Hepatocyte (in vitro differentiated cells): ENCODE results near the gene RASGEF1C.

Experiments
- CTCF ChIP-seq: fragments of 200-600 bp; sonication (generic); IDR thresholded peaks from 2 replicates; pipeline ENCODE4 v1.5.1; 2016; ENCODE audit warnings: antibody characterized with exemption, mild to moderate bottlenecking; ENCODE audit not compliant: poor library complexity
- EZH2 ChIP-seq: fragments of 200-600 bp; sonication (generic); IDR thresholded peaks from 2 replicates; pipeline ENCODE4 v1.6.1; 2016; ENCODE audit warnings: antibody characterized with exemption, mild to moderate bottlenecking, borderline replicate concordance

DNA sequence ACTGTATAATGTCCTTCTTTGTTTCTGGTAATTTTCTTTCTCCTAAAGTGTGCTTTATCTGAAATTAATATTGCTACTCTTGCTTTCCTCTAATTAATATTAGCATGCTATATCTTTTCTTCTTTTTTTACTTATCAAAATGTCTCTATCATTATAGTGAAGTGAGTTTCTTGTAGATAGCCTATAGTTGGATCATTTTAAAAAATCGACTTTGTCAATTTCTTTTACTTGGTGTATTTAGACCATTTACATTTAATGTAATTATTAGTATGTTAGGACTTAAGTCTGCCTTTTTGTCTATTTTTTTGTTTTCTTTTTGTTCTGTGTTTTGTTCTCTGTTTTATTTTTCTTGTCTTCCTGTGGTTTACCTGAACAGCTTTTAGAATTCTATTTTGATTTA, 102.0 kb downstream of the RASGEF1C start:
- TF ChIP-seq CTCF (no peak), EZH2 (no peak)
